Fibroblast of skin of right quadriceps (primary cell): ENCODE data around the gene ELANE.
"Not testable (repeated sequence)": the region's sequence is repeated elsewhere in the genome, so short reads cannot be mapped to it uniquely, and the experiment has no call there.

Experiments
- DNase-seq: peaks from one replicate; pipeline ENCODE4 v3.0.0-alpha.2; 2013

The ELANE gene

GRCh38 chr19:881385-882071, 29.4 kb downstream of the ELANE start:
- no peak for DNase-seq

GRCh38 chr19:882871-883497, 30.9 kb downstream of the ELANE start:
- no peak for DNase-seq

GRCh38 chr19:883661-884211, 31.6 kb downstream of the ELANE start:
- DNase-seq, result no peak

GRCh38 chr19:884420-885211, 32.5 kb downstream of the ELANE start:
- no peak for DNase-seq

- no peak for DNase-seq
Observed at GRCh38 chr19:885536-886224, 33.6 kb downstream of the ELANE start.

GRCh38 chr19:887072-887471, 35.0 kb downstream of the ELANE start:
- peak; percentile 47 for DNase-seq

GRCh38 chr19:887599-887998, 35.5 kb downstream of the ELANE start:
- no peak for DNase-seq

GRCh38 chr19:888581-889385, 36.7 kb downstream of the ELANE start:
- no peak for DNase-seq

GRCh38 chr19:889662-890295, 37.7 kb downstream of the ELANE start:
- DNase-seq, result no peak

GRCh38 chr19:890831-891230, 38.7 kb downstream of the ELANE start:
- no peak for DNase-seq

GRCh38 chr19:891421-892200, 39.5 kb downstream of the ELANE start:
- DNase-seq, result not testable (repeated sequence)

- no peak for DNase-seq
Observed at GRCh38 chr19:892243-892893, 40.3 kb downstream of the ELANE start.

- DNase-seq, result peak; percentile 92
Observed at GRCh38 chr19:892894-893689, 41.0 kb downstream of the ELANE start, which contains the start of the genes MED16 and RNU6-9. Gene MED16 (minus strand): TSS chr19:893187. CDS start chr19:891131, 2,056 bp downstream. Gene RNU6-9 (plus strand): TSS chr19:893484.

GRCh38 chr19:896434-896833, 44.3 kb downstream of the ELANE start:
- DNase-seq, result no peak

- DNase-seq, result no peak
Observed at GRCh38 chr19:896999-897398, 44.9 kb downstream of the ELANE start.

- DNase-seq, result no peak
Observed at GRCh38 chr19:897442-898039, 45.4 kb downstream of the ELANE start.

- DNase-seq, result no peak
Observed at GRCh38 chr19:898663-899062, 46.6 kb downstream of the ELANE start.

- DNase-seq, result no peak
Observed at GRCh38 chr19:899336-900042, 47.4 kb downstream of the ELANE start.
